Dermis blood vessel endothelial cell (primary cell): ENCODE data around the gene UBR2. TPM values are rescaled to one million over a fixed set of nuclear protein-coding genes. Genes with fewer than 3 reads are reported as not detected.
"Not testable (repeated sequence)": the region's sequence is repeated elsewhere in the genome, so short reads cannot be mapped to it uniquely, and the experiment has no call there.

Experiments used
- DNase-seq: peaks from one replicate; pipeline ENCODE4 v3.0.0; 2010
- total RNA-seq: library from RNA; depleted of rRNA; stranded (reverse); fragments of >200 nt; gene quantifications from 2 replicates; pipeline ENCODE4 v1.2.3, GENCODE V29; 2014

Gene UBR2
- total RNA-seq, 1 donor from 2014 or later, result 37.6 TPM

DNA sequence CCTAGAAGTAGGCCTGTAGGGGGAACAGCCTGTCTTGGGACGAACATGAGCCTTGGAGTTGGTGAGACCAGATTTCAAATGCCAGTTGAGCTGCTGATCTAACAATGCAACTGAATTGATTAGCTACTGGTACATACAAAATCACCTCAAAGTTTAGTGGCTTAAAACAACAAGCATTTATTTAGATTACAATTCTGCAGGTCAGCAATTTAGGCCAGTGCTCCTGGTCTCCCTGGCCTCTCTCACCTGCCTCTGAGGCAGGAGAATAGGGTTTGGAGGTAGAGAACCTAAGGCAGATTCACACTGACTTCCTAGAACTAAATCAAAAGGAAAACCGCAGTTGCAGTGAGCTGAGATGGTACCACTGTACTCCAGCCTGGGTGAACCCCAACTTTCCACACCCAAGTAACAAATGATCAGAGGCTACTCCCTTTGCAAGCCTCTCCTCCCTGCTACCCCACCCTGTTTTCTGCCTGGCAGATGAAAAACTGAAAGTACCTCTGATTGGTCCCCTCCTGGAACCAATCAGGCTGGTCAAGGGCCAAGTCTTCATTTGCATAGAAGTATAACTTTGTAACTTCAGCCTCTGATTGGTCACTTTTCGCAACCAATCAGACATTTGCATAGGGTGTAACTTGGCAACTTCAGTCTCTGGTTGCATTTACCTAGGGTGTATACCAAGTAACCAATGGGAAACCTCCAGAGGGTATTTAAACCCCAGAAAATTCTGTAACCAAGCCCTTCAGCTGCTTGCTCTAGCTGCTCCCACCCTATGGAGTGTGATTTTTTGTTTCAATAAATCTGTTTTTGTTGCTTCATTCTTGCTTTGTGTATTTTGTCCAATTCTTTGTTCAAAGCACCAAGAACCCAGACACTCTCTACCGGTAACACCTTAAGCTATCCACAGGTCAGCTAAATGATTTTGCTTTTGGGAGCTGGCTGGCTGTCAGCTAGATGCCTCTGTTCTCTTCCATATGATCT, 8.1 kb upstream of the UBR2 start:
- DNase-seq, result no peak

DNA sequence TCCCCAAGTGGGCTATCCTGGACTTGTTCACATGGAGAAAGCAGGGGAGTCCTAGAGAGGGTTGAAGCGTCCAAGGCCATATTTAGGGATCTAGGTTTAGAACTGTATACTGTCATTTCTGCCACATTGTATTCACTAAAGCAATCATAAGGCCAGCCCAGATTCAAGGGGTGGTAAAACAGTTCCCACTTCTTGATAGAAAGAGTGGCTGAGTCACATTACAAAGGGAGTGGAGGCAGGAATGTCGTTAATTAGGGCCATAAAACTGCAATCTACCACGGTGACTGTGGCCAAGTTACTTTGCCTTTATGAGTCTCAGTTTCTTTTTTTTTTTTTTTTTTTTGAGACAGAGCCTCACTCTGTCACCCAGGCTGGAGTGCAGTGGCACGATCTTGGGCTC, 7.4 kb upstream of the UBR2 start:
- no peak for DNase-seq

DNA sequence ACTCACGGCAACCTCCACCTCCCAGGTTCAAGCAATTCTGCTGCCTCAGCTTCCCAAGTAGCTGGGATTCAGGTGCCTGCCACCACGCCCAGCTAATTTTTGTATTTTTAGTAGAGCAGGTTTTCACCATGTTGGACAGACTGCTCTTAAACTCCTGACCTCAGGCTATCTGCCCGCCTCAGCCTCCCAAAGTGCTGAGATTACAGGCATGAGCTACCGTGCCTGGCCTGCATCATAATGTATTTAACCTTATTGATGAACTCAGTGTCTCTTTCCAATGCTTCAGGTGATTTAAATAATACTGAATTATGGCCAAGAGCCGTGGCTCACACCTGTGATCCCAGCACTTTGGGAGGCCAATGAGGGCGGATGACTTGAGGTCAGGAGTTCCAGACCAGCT, 4.6 kb upstream of the UBR2 start:
- DNase-seq, result not testable (repeated sequence)

DNA sequence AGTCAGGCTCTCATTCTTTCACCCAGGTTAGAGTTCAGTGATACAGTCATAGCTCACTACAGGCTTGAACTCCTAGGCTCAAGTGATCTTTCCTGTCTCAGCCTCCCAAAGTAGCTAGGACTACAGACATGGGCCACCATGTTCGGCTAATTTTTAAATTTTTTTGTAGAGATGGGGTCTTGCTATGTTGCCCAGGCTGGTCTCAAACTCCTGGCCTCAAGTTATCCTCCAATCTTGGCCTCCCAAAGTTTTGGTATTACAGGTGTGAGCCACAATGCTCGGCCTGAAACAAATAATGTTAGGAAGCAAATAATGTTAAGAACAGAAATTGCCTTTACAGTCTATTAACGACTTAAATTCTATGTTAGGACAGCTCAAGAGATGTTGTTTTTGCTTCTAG, 1.8 kb upstream of the UBR2 start:
- no peak for DNase-seq

DNA sequence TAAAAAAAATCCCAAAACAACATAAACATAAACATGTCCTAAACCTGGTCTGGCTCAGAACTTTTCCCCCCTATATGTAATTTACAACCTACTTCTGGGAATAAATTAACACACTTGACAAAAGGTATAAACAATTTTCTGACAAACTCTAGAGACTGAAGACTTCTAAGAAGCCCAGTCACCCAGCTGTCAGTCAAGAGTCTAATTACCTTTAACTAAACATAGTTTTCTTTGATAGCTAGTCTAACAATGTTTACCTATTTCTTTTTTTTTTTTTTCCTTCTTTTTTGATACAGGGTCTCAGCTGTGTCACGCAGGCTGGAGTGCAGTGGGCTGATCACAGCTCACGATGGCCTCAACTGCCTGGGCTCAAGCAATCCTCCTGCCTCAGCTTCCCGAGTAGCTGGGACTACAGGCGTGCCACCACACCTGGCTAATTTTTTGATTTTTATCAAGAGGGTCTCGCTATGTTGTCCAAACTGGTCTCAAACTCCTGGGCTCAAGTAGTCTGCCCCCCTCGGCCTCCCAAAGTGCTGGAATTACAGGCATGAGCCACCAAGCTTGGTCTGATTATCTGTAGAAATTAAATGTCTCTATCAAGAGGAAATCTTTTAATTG, 932 bp upstream of the UBR2 start:
- DNase-seq, result no peak

DNA sequence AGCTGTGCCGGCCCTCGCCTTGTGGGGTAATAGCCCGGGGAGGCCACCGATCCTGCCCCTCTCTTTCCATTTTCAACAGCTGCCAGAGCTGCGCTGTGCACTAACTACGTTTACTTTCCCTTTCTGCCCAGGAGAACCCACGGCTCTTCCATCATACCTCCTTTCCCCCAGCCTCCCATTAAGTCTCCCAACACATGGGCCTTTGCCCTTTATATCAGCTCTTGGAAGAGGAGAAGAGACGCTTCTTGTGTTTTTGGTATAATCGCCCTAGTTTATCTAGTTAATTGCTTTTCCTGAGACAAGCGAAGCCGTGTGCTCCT, 637 bp downstream of the UBR2 start:
- DNase-seq, result no peak

DNA sequence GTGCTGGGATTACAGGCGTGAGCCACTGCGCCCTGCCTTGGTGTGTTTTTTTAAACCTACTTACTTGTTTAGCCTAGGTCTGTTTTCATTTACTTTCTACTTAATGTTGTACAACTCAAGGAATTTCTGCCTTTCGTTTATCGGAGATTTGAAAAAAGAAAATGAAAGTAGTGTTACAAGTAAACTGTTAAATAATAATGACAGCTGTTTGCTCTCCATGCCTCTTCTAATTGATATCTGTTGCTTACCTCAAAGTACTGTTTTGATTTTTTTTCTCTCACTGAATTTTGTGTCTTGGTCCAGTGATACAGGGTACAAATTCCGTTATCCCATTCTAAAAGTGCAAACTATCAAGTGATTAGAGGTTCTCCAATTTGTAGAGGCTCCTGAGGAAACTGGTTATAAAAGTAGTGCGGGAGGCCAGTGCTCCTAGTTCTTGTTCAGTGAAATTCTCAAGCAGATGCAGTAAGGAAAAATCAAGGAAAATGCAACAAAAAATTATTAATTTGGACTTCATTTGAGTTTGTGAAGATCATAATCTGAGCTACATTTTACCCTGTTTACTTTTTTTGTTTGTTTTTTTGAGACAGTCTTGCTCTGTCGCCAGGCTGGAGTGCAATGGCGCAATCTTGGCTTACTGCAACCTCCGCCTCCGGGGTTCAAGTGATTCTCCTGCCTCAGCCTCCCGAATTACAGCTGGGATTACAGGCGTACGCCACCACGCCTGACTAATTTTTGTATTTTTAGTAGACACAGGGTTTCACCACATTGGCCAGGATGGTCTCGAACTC, 2.2 kb downstream of the UBR2 start:
- no peak for DNase-seq

DNA sequence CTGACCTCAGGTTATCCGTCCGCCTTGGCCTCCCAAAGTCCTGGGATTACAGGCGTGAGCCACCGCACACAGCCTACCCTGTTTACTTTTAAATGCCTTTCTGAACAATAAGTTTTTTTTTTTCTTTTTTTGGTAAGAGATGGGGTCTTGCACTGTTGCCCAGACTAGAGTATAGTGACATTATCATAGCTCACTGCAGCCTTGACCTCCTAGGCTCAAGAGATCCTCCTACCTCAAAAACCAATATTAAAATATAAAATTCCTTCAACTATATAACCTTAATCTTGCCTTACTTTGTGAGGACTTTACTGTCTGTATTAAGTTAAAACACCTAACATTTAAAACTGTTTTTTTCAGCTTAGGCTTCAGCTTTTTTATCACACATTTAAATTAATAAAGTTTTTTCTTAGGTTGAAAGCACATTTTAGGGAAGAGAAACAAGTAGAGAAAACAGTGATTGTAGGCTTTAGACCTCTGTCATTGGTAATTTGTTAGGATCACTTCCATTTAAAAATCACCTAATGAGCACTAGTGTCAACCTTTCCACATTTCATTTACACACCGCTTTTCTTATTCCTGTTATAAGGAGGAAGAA, 2.9 kb downstream of the UBR2 start:
- DNase-seq, result no peak

DNA sequence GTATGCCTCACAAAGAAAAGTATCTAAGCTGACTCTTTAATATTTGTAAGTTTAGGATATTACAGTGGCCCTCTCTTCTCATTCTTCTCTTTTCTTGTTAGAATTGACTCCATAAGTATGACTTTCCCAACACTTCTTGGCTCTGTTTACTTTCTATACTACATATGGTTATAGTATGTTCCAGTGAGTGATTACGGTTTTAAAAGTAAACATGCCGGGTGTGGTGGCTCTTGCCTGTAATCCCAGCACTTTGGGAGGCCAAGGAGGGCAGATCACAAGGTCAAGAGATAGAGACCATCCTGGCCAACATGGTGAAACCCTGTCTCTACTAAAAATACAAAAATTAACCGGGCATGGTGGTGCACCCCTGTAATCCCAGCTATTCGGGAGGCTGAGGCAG, 3.4 kb downstream of the UBR2 start:
- DNase-seq, result not testable (repeated sequence)

DNA sequence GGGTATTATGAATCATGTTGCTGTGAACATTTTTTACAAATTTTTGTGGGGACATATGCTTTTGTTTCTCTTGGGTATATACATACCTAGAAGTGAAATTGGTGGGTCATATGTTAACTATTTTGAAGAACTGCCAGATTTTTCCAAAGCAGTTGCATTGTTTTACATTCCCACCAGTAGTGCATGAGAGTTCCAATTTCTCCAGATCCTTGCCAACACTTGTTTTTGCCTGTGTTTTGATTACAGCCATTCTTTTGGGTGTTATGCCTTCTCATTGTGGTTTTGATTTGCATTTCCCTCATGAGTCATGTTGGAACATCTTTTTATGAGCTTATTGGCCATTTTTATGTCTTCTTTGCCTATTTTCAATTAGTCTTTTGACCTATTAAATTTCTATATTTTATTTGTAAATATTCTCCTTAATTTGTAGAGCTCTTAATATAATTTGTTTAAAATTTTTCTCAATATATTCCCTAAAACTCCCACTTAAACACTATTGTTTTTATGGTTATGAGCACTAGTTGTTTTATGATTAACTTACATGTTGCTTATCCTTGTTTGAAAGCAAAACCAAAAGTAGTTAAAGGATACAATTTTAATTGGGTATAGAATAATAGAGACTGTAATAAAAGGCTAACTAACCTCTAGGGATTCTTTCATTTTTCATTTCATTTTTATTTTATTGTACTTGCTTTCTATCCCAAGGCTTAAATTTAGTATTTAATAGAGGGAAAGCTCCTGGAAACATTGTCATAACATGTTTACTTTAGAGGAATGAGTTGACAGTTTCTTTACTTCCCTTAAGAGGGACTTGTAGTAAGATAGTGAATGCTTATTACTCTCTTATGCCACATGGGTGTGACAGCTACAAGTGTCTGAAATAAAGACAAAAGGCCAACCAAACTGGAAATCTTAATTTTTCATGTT, 5.5 kb downstream of the UBR2 start:
- DNase-seq, result peak; percentile 91

DNA sequence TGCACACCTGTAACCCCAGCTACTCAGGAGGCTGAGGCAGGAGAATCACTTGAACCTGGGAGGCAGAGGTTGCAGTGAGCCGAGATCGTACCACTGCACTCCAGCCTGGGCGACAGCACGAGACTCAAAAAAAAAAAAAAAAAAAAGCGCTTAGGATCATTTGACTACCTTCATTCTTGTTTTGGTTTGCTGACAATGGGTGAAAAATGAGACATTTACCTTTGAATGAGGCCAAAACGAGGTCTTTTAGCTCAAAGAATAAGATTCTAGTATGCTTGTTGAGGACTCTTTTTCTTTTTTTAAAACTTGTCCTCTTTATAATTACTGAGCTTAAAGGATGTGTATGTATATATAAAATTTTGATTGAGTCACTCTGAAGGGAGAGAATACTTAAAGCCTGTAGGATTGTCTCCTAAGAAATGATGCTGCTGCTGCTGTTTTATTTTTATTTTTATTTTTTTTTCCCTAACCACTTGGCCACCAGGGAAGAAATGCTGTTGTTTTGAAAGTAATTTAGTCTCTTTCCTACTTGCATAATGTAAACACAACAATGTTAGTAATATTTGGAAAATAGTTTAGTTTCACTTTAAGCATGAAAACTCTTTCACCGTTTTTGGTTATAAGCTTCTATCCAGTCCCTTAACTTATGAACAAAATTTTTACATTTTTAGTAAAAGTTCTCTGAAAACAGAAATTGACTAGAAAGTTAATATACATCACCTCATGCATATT, 7.9 kb downstream of the UBR2 start:
- DNase-seq, result no peak

DNA sequence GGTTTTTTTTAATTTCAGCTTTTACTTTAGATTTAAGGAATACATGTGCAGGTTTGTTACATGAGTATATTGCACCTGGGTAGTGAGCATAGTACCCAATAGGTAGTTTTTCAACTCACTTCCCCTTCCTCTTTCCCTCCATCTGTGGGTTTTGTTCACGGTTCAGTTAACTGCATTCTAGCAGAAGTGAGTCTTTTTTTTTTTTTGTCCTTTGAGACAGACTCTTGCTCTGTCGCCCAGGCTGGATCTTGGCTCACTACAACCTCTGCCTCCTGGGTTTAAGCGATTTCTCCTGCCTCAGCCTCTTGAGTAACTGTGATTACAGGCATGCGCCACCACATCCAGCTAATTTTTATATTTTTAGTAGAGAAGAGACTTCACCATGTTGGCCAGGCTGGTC, 8.7 kb downstream of the UBR2 start:
- no peak for DNase-seq

DNA sequence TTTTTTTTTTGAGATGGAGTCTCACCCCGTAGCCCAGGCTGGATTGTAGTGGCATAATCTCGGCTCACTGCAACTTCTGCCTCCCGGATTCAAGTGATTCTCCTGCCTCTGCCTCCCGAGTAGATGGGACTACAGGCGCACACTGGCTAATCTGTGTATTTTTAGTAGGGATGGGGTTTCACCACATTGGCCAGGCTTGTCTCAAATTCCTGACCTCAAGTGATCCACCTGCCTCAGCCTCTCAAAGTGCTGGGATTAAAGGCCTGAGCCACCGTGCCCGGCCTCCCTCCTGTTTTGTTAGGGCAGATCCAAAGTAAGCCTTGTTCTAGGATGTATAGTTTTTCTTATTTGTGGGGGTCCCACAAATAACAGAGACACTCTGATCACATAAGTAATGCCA, 12.7 kb downstream of the UBR2 start:
- DNase-seq, result not testable (repeated sequence)

DNA sequence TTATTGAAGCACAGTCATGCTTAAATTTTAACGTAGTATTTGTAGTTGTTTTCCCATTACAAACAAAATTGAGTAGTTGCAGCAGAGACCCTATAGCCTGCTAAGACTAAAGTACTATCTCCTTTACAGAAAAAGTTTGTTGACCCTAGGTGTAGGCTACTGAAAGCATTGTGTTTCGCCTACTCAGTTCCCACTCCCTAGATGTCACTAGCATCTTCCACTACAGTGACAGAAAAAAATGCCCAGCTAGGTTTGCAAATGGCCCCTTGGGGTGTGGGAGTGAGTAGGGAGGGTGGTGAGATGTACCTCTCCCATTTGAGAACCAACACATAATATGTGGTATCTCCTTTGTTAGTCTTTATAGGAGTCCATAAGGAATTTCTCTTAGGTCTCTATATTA, 34.5 kb downstream of the UBR2 start:
- no peak for DNase-seq

DNA sequence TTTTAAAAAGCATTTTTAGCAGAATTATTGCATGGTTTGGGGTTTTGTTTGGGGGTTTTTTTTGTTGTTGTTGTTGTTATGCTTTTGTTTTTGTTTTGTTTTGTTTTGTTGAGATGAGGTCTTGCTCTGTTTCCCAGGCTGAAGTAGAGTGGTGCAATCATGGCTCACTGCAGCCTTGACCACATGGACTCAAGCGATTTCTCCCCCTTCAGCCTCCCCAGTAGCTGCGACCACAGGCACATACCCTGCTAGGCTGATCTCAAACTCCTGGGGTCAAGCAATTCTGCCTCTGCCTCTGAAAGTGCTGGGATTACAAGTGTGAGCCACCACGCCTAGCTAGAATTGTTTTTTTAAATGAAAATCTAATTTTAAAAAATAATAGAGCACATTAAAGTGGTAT, 35.7 kb downstream of the UBR2 start:
- no peak for DNase-seq

DNA sequence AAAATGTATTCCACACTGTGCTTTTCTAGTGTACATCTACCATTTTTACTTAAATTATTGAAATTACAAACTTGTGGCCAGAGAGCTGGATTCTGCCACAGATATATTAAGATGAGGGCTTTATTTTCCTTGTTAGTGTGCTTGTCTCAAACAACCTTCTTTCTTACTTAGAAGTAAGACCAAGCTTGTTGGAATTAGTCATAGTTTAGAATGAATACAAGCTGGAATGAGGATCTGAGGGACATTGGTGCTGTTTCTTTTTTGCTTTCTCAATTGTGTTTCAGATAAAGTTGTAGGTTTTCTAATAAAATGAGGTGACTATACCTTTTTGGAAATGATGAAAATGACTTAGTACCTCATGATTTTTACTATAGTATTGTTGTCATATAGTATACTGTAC, 40.3 kb downstream of the UBR2 start:
- no peak for DNase-seq

DNA sequence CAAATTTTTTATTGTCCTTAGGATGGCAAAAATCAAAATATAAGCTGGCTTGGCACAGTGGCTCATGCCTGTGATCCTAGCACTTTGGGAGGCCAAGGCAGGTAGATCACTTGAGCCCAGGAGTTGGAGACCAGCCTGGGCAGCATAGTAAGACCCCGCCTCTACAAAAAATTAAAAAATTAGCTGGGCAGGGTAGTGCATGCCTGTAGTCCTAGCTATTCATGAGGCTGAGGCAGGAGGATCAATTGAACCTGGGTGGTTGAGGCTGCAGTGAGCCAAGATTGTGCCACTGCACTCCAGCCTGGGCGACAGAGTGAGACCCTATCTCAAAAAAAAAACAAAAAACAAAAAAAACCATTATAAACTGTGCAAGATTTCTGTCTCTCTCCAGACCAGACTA, 40.9 kb downstream of the UBR2 start:
- not testable (repeated sequence) for DNase-seq

DNA sequence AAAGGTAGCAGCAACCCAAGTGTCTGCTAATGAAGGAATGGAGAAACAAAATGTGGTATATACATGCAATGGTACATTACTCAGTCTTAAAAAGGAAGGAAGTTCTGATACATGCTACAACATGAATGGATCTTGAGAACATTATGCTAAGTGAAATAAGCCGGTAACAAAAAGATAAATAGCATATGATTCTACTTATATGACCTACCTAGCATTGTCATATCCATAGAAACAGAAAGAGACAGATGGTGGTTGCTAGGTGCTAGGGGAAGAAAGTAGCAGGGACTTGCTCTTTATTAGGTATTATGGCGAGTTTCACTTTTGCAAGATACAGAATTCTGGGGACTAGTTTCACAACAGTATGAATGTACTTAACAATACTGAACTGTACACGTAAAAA, 46.6 kb downstream of the UBR2 start:
- no peak for DNase-seq

DNA sequence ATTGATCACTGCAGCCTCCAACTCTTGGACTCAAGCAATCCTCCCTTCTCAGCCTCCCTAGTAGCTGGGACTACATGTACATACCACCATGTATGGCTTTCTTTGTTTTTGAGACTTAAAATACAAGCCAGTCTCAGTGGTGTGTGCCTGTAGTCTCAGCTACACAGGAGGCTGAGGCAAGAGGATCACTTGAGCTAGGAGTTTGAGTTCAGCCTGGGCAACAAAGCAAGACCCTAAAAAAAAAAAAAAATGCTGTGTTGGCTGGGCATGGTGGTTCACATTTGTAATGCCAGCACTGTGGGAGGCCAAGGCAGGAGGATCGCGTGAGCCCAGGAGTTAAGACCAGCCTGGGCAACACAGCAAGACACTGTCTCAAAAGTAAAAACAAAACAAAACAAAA, 51.7 kb downstream of the UBR2 start:
- no peak for DNase-seq

DNA sequence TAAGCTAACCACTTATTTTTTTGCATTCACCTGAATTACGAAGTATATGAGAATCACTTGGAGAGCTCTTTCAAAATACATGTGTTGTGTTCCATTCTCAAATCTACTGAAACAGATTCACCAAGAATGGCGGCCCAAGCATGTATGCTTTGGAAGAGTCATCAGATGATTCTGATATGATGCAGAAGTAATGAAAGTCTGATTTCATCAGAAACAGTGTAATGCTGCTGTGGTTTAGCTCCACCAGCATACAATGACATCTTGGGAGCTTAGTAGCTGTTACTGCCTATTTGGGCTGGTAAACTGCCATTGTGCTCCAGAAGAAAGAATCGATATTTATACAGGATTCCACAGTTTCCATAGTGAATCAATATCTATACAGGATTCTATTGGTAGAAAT, 52.9 kb downstream of the UBR2 start:
- no peak for DNase-seq

DNA sequence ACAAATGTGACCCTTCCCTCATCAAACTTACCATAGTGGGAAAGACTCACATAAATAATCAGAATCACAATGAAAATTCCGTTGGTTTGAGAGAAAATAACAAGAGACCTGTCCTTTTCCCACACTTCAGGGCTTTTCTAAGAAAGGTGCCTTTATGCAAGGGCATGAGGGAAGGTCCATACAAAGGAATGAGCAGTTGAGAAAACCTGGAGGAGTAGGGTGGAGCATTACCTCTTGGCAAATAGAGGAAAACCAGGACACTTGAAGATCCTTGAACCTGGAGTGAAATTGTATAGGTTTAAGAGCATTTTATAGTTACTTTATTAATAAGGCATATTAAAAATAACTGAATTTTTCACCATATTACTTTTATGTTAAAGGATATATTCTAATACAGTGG, 54.3 kb downstream of the UBR2 start:
- no peak for DNase-seq
